HCT116 (cell line): Measurements from ENCODE around the gene PLN.

ENCODE experiments used
- POLR2A ChIP-seq: IDR thresholded peaks from 2 replicates; pipeline ENCODE4 v1.7.0; 2011; ENCODE audit warnings: borderline replicate concordance; ENCODE audit not compliant: insufficient read depth, insufficient read length; ENCODE audit errors: extremely low read depth
- POLR2AphosphoS5 ChIP-seq: IDR thresholded peaks from 2 replicates; pipeline ENCODE4 v1.6.1; 2011; ENCODE audit warnings: mild to moderate bottlenecking, low read depth, low read length, moderate library complexity
- TF ChIP-seq, protein P1 (sequence below), 3 experiments: fragments of 200-600 bp in 1 of 3; sonication (generic) in 1 of 3; IDR thresholded peaks in 2 of 3; conservative IDR thresholded peaks in 1 of 3; 2 replicates each; pipeline ENCODE4 v1.5.1; 2012 to 2017; ENCODE audit warnings: low read depth in 2 of 3, low read length in 2 of 3, antibody characterized with exemption in 1 of 3, borderline replicate concordance in 1 of 3, control low read depth in 1 of 3, mild to moderate bottlenecking in 1 of 3, mixed read lengths in 1 of 3, mixed run types in 1 of 3, moderate library complexity in 1 of 3; ENCODE audit not compliant: insufficient read depth in 1 of 3

DNA sequence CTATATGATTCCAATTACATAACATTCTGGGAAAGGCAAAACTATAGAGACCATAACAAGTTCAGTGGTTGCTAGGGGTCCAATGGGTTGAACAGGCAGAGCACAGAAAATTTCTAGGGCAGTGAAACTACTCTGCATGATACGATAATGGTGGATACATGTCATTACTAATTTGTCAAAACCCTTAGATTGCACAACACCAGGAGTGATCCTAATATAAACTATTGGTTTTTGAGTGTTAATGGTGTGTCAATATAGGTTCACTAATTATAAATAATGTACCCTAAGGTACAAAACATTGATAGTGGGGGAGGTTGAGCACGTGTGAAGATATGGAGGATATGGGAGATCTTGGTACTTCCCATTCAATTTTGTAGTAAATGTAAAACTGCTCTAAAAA is 42.4 kb upstream of the PLN start:
- TF ChIP-seq POLR2A (no peak), POLR2AphosphoS5 (no peak)
- TF ChIP-seq, protein P1, sequence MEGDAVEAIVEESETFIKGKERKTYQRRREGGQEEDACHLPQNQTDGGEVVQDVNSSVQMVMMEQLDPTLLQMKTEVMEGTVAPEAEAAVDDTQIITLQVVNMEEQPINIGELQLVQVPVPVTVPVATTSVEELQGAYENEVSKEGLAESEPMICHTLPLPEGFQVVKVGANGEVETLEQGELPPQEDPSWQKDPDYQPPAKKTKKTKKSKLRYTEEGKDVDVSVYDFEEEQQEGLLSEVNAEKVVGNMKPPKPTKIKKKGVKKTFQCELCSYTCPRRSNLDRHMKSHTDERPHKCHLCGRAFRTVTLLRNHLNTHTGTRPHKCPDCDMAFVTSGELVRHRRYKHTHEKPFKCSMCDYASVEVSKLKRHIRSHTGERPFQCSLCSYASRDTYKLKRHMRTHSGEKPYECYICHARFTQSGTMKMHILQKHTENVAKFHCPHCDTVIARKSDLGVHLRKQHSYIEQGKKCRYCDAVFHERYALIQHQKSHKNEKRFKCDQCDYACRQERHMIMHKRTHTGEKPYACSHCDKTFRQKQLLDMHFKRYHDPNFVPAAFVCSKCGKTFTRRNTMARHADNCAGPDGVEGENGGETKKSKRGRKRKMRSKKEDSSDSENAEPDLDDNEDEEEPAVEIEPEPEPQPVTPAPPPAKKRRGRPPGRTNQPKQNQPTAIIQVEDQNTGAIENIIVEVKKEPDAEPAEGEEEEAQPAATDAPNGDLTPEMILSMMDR (IDR thresholded peaks at IDR 0.05 in 2 of 3, conservative IDR thresholded peaks at IDR 0.05 in 1 of 3; ENCODE audit: borderline replicate concordance in 1 of 3, insufficient read depth in 1 of 3, low read depth in 2 of 3, low read length in 2 of 3): no peak
